GM21423 (cell line): ENCODE measurements around the gene PHF23.
A peak's percentile ranks its signal among the peaks of the same experiment; 100 is the strongest.
"Not testable (repeated sequence)": the region's sequence is repeated elsewhere in the genome, so short reads cannot be mapped to it uniquely, and the experiment has no call there.

Source experiments
- ATAC-seq: cut with Tn5 transposase; IDR thresholded peaks from one replicate; pipeline ENCODE4 v1.9.1; 2021; ENCODE audit warnings: mild to moderate bottlenecking, moderate library complexity; ENCODE audit not compliant: unreplicated experiment

PHF23 gene

GRCh38 chr17:7259555-7259889 is 20.3 kb upstream of the PHF23 start:
- ATAC-seq: no peak

DNA sequence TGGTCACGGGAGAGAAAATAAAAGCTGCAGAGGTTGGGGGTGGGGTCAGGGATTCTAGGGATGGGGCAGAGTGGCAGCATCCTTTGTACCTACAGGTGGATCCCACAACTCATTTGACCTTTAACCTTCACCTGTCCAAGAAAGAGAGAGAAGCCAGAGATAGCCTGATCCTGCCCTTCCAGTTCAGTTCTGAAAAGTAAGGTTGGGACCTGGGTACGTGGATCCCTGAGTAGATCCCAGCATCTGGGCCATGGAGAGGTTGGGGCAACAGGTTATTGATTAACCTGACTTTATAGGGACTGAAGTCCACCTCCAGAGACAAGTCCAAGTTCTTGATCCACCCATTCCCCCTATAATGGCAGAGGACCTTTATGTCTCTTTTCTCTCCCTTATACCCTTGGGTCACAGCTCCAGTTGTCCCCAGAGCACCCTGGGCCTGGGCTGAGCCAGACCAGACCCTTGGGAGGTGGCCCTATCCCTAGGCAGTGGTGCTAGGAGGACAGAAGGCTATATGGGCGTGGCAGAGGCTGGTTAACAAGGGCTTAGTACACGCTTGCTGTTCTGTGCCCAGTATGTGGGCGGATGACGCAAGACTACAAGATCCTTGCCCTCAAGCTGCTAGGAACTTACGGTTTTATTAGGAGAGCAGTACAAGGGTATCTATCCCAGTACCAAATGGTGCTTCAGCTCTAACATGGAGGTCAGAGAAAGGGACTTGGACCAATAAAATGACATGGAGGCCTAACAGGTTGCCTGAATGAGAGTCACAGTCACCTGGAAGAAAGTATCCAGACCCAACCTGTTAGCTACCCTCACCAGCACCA is 19.7 kb upstream of the PHF23 start:
- ATAC-seq: no peak

- no peak for ATAC-seq
Measured at GRCh38 chr17:7256766-7257456, 17.7 kb upstream of the PHF23 start.

GRCh38 chr17:7254511-7254910 is 15.3 kb upstream of the PHF23 start:
- no peak for ATAC-seq

- ATAC-seq: no peak
Measured at GRCh38 chr17:7253082-7253481, 13.8 kb upstream of the PHF23 start.

DNA sequence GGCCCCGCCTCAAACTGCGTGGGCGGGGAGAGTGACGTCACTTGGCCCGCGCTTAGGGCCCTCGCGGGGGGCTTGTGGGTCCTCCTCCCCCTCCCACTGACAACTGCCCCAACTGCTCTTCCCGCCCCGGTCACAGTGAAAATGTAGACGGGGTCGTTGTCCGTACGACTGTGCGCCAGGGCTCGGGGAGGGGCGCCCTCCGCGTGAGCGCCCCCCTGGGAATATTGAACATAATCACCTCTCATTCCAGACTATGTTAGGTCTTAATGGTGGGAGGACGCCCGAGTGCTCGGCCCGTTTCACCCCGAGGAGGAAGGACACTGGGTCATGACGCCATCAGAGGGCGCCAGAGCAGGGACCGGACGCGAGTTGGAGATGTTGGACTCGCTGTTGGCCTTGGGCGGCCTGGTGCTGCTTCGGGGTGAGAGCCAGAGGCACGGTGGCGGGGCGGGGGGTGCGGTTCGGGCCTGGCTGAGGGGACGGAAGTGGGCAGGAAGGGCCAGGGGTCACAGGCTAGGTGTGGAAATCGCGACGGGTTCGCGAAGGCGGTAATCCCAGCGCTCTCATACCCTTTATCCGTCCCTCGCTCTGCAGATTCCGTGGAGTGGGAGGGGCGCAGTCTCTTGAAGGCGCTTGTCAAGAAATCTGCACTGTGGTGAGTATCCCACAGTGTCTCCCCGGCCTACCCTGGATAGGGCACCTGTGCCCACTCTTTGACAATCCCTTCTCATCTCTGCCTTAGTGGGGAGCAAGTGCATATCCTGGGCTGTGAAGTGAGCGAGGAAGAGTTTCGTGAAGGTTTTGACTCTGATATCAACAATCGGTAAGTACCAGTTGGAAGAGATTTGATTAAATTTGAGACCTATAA is 13.2 kb upstream of the PHF23 start, which contains the start of gene ELP5:
Gene ELP5 (plus strand): TSS at position 40 of the 868 bp plus-strand sequence. CDS start 336 bp downstream, at position 376.
- ATAC-seq: peak; percentile 53

DNA sequence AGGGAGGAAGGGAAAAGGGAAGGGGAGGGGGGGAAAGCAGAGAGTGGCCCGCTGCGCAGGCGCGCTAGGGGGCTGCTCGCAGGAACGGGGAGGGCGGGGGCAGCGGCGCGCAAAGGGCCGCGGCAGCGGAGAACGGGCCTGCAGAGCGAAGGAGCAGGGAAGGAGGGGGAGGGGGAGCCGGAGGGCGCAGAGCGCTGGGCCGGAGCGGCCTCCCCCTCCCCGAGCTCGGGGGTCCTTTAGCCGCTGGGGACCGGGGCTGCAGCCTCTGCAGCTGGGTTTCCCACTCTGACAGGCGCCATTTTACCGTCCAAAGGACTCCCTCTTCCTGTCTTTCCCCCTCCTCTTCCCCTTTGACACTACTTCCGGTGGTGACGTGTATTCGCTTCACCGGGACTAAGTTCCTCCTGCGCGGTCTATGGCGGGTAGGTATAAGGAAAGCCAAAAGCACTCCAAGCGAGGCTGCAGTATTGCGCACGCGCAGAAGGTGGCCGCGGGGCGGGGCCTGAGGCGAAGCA is 12.5 kb upstream of the PHF23 start, which contains the start of gene CTDNEP1:
Gene CTDNEP1 (minus strand): TSS at position 74 of the 515 bp plus-strand sequence. CDS start 438 bp downstream, outside the sequence.
- peak; percentile 82 for ATAC-seq

- peak; percentile 3 for ATAC-seq
Measured at GRCh38 chr17:7250695-7251627, 11.7 kb upstream of the PHF23 start.

GRCh38 chr17:7249830-7250229 is 10.6 kb upstream of the PHF23 start:
- ATAC-seq: no peak

DNA sequence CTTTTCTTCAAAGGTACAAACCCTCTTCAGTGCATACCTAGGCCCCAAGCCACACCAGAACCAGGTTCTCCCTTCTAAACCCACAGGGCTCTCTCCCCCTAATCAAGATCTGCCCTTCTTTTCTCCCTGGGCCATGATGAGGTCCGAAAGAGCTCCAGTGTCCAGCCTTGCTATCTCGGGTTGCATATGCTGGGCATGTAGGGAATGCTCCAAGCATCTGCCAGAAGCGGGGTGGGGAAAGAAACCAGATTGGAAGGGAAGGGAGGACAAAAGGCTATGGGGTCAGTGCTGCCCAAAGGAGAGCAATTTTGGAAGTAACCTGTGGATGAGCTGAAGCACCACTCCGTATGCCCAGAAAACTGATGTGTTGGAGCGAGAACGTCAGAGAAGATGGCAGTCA is 10.0 kb upstream of the PHF23 start:
- no peak for ATAC-seq

DNA sequence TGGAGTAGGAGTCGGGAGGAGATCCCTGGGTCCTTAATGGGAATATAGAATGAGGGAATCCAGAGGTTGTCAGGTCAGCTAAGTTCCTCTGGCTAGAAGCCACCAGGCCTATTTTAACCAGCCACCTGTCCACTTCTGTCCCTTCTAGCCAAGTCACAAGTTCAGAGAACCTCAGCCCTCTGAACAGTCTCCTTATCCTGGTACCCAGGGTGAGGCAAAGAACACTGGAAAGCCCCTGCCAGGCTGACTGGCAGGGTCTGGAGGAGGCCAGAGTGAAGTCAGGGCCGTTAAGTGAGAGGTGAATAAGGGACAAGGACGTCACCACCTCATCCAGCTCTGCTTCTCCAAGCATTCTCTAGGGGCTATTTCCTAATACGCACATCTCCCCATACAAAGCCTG is 9.5 kb upstream of the PHF23 start:
- ATAC-seq: no peak

DNA sequence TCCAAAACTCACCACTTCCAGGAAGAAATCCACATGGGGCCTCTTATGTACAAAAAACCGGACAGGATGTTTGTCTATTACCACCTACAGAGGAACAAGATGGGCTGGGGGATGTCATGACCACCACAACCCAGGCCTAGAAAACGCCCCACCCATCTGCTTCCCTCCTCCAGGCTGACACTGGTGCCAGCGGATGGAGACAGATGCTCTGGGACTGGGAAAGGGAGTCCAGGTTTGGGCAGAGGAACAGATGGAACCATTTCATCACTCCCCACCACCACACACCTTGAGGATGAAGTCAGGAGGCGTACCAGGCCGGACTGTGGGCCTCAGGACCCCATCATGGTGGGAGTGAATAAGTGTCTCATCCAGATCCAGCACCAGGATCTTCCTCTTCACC is 7.5 kb upstream of the PHF23 start:
- no peak for ATAC-seq

GRCh38 chr17:7243838-7244237 is 4.6 kb upstream of the PHF23 start:
- not testable (repeated sequence) for ATAC-seq

DNA sequence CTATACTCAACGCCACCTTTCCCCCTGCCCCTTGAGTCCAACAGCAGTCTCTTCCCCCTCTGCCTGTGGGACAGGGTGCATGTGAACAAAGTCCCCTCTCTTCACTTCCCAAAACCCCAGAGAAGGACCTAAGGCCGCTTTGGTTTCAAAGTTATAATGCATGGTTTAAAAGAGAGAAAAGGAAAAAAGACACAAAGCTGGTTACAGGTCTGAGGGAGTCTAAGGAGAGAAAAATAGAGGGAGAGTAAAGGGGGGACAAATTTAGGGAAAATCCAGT is 4.1 kb upstream of the PHF23 start:
- no peak for ATAC-seq

GRCh38 chr17:7242717-7243452 is 3.6 kb upstream of the PHF23 start:
- ATAC-seq: peak; percentile 39

GRCh38 chr17:7241783-7242716 is 2.8 kb upstream of the PHF23 start, which contains the start of gene GABARAP:
GABARAP (minus strand) TSS chr17:7242449; CDS start chr17:7242330, 119 bp downstream.
- peak; percentile 30 for ATAC-seq

- no peak for ATAC-seq
Measured at GRCh38 chr17:7241090-7241733, 2.0 kb upstream of the PHF23 start.

DNA sequence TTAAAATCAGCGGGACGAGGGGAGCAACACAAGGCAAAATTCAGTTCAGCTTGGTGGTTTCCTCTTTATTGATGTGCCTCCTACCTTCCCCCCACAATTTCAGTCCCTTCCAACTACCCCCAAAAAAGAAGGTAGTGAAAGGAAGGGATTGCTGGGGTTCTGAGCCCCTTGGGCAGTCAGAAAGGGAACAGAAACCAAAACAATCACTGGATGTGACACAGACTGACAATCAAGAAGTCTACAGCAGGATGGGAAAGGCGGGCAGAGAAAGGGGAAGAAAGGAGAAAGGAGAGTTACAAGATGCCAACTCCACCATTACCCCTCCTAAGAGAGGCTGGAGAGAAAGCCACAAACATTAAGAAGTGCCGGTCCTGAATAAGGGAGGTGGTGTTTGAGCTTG is 1.1 kb upstream of the PHF23 start:
- no peak for ATAC-seq
